ENCODE data around the gene ZNF408.
"Not testable (repeated sequence)": the region's sequence is repeated elsewhere in the genome, so short reads cannot be mapped to it uniquely, and the experiment has no call there.

ZNF408 gene

DNA sequence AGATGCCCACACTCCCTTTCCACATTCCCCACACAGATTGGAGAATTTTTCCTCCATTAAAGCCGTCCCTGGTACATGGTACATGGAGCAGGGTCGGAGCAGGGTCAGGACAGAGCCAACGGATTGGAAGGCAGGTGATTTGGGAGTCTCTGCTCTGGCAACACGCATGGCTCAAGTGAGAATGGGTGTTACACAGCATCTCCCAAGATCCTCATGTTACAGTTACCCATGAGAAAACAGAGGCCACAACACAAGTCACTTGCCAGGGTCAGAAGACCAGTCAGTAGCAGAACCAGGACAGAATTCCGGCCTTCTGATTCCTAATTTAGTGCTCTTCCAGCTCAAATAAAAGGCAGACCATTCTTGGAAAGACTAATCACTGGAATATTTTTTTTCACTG, 10.5 kb downstream of the ZNF408 start:
- H3F3A ChIP-seq (ENCODE audit: insufficient read depth): no peaks in the 10 kb centered on the region
- H3K9me3 ChIP-seq (ENCODE audit: insufficient read depth, low read length): no peaks in the 10 kb centered on the region
- H3K79me2 ChIP-seq (ENCODE audit: insufficient read depth, low read length): no peaks in the 10 kb centered on the region
- TF ChIP-seq EZH2phosphoT487 (conservative IDR thresholded peaks at IDR 0.05; ENCODE audit: low read length): no peak
- TF ChIP-seq, protein P1, sequence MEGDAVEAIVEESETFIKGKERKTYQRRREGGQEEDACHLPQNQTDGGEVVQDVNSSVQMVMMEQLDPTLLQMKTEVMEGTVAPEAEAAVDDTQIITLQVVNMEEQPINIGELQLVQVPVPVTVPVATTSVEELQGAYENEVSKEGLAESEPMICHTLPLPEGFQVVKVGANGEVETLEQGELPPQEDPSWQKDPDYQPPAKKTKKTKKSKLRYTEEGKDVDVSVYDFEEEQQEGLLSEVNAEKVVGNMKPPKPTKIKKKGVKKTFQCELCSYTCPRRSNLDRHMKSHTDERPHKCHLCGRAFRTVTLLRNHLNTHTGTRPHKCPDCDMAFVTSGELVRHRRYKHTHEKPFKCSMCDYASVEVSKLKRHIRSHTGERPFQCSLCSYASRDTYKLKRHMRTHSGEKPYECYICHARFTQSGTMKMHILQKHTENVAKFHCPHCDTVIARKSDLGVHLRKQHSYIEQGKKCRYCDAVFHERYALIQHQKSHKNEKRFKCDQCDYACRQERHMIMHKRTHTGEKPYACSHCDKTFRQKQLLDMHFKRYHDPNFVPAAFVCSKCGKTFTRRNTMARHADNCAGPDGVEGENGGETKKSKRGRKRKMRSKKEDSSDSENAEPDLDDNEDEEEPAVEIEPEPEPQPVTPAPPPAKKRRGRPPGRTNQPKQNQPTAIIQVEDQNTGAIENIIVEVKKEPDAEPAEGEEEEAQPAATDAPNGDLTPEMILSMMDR (IDR thresholded peaks at IDR 0.05; ENCODE audit: insufficient read depth, low read length, poor library complexity, severe bottlenecking): no peak
- H3K27ac ChIP-seq (ENCODE audit: low read depth, low read length): no peak overlapping the region
- H3K4me3 ChIP-seq (ENCODE audit: insufficient read depth, low read length, poor library complexity, severe bottlenecking): no peak overlapping the region
- no peak overlapping the region for H3K9ac ChIP-seq (ENCODE audit: low read length)
- no peaks in the 10 kb centered on the region for H4K20me1 ChIP-seq (ENCODE audit: low read depth, low read length)
- H3K9me2 ChIP-seq (replicated peaks; ENCODE audit: insufficient read depth, low read length): no peaks in the 10 kb centered on the region
- no peak overlapping the region for H2AFZ ChIP-seq (ENCODE audit: low read depth, low read length, severe bottlenecking)
- no peaks in the 10 kb centered on the region for H3K36me3 ChIP-seq (ENCODE audit: low read length)
- H3K4me2 ChIP-seq (ENCODE audit: low read depth, low read length, poor library complexity, severe bottlenecking): no peak overlapping the region
- H3K27me3 ChIP-seq (ENCODE audit: low read length): no peaks in the 10 kb centered on the region

DNA sequence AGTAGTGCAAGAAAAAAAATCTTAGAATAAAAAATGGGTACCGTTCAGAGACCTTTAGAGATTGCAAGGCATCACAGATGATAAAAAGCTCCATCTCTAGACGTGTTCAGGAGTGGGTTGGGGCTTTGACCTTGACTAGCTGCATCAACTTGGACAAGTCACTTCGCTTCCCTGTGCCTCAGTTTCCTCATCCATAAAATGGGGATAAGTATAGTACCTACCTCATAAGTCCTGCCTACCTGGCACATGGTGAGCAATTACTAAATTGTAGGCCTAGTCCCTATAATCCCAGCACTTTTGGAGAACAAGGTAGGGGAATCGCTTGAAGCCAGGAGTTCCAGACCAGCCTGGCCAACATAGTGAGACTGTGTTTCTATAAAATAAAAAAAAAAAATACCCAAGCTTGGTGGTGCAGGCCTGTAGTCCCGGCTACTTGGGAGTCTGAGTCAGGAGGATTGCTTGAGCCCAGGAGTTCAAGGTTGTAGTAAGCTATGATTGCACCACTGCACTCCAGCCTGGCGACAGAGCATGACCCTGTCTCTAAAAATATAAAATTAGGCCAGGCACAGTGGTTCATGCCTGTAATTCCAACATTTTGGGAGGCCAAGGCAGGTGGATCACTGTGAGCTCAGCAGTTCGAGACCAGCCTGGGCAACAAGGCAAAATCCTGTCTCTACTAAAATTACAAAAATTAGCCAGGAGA, 12.2 kb downstream of the ZNF408 start:
- no peaks in the 10 kb centered on the region for H3K36me3 ChIP-seq (ENCODE audit: low read length)
- no peak overlapping the region for H3K4me3 ChIP-seq (ENCODE audit: insufficient read depth, low read length, poor library complexity, severe bottlenecking)
- H4K20me1 ChIP-seq (ENCODE audit: low read depth, low read length): no peaks in the 10 kb centered on the region
- no peaks in the 10 kb centered on the region for H3F3A ChIP-seq (ENCODE audit: insufficient read depth)
- H3K4me2 ChIP-seq (ENCODE audit: low read depth, low read length, poor library complexity, severe bottlenecking): no peak overlapping the region
- no peaks in the 10 kb centered on the region for H3K27me3 ChIP-seq (ENCODE audit: low read length)
- no peaks in the 10 kb centered on the region for H3K9me2 ChIP-seq (replicated peaks; ENCODE audit: insufficient read depth, low read length)
- H2AFZ ChIP-seq (ENCODE audit: low read depth, low read length, severe bottlenecking): no peak overlapping the region
- TF ChIP-seq EZH2phosphoT487 (conservative IDR thresholded peaks at IDR 0.05; ENCODE audit: low read length): no peak
- TF ChIP-seq, protein P1 (IDR thresholded peaks at IDR 0.05; ENCODE audit: insufficient read depth, low read length, poor library complexity, severe bottlenecking): no peak
- H3K27ac ChIP-seq (ENCODE audit: low read depth, low read length): no peak overlapping the region
- no peaks in the 10 kb centered on the region for H3K9me3 ChIP-seq (ENCODE audit: insufficient read depth, low read length)
- no peak overlapping the region for H3K9ac ChIP-seq (ENCODE audit: low read length)
- H3K79me2 ChIP-seq (ENCODE audit: insufficient read depth, low read length): no peaks in the 10 kb centered on the region

DNA sequence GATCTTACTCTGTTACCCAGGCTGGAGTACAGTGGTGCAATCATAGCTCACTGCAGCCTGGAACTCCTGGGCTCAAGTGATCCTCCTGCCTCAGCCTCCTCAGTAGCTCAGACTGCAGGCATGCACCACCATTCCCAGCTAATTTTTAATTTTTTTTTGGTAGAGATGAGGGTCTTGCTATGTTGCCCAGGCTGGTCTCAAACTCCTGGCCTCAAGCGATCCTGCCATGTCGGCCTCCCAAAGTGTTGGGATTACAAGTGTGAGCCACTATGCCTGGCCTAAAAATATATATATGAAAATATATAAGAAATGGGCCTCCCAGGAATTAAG, 17.0 kb downstream of the ZNF408 start:
- not testable (repeated sequence) for H3K9me2 ChIP-seq (replicated peaks; ENCODE audit: insufficient read depth, low read length); H3K27ac ChIP-seq (ENCODE audit: low read depth, low read length); H2AFZ ChIP-seq (ENCODE audit: low read depth, low read length, severe bottlenecking); H3K4me2 ChIP-seq (ENCODE audit: low read depth, low read length, poor library complexity, severe bottlenecking); H3K9me3 ChIP-seq (ENCODE audit: insufficient read depth, low read length); H3K4me3 ChIP-seq (ENCODE audit: insufficient read depth, low read length, poor library complexity, severe bottlenecking); H4K20me1 ChIP-seq (ENCODE audit: low read depth, low read length); H3K27me3 ChIP-seq (ENCODE audit: low read length); H3K79me2 ChIP-seq (ENCODE audit: insufficient read depth, low read length); H3K36me3 ChIP-seq (ENCODE audit: low read length); H3K9ac ChIP-seq (ENCODE audit: low read length); H3F3A ChIP-seq (ENCODE audit: insufficient read depth)

DNA sequence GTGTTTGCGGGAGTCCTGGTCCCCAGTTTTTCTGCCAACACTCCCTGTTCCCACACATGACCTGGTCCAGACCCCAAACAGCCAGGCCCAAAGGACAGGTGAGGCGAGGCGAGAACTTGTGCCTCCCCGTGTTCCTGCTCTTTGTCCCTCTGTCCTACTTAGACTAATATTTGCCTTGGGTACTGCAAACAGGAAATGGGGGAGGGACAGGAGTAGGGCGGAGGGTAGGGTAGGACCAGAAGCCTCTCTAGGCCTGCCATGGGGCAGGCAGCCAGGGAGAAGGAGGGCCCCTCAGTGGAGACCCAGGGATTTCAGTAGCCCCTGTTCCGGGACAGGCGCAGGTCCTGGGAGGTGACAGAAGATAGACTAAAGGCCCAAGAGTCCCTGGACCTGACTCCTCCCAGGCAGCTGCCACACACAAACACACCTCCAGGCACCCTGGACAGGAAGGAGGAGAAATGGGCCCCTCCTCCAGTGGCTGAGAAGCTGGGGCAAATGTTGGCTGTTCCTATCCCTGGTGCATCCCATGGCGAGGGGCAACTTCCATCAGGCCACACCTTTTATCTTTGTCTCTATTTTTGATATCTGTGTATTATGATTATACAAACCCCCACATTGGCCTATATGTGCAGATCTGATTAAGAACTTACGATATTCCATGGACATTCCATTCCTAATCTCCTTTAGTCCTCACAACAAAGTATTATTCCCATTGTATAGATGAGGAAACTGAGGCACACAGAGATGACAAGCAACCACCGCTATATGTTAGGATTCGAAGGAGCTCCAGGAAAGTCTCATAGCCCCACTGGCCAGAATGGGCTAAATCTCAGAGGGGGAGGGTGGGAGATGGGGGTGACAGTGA, 17.6 kb downstream of the ZNF408 start:
- H3K9me2 ChIP-seq (replicated peaks; ENCODE audit: insufficient read depth, low read length): no peaks in the 10 kb centered on the region
- TF ChIP-seq EZH2phosphoT487 (conservative IDR thresholded peaks at IDR 0.05; ENCODE audit: low read length): no peak
- TF ChIP-seq, protein P1 (IDR thresholded peaks at IDR 0.05; ENCODE audit: insufficient read depth, low read length, poor library complexity, severe bottlenecking): no peak
- H3K4me2 ChIP-seq (ENCODE audit: low read depth, low read length, poor library complexity, severe bottlenecking): no peak overlapping the region
- H4K20me1 ChIP-seq (ENCODE audit: low read depth, low read length): no peaks in the 10 kb centered on the region
- H3K4me3 ChIP-seq (ENCODE audit: insufficient read depth, low read length, poor library complexity, severe bottlenecking): no peak overlapping the region
- H3K27ac ChIP-seq (ENCODE audit: low read depth, low read length): no peak overlapping the region
- H3K79me2 ChIP-seq (ENCODE audit: insufficient read depth, low read length): no peaks in the 10 kb centered on the region
- H2AFZ ChIP-seq (ENCODE audit: low read depth, low read length, severe bottlenecking): no peak overlapping the region
- H3K9ac ChIP-seq (ENCODE audit: low read length): no peak overlapping the region
- no peaks in the 10 kb centered on the region for H3K36me3 ChIP-seq (ENCODE audit: low read length)
- no peaks in the 10 kb centered on the region for H3F3A ChIP-seq (ENCODE audit: insufficient read depth)
- H3K27me3 ChIP-seq (ENCODE audit: low read length): no peaks in the 10 kb centered on the region
- H3K9me3 ChIP-seq (ENCODE audit: insufficient read depth, low read length): no peaks in the 10 kb centered on the region

All from SU-DHL-6 (cell line).